ENCODE data around the gene KCNK6. TPM values are rescaled to one million over a fixed set of nuclear protein-coding genes. Genes with fewer than 3 reads are reported as not detected.

Gene KCNK6
- total and polyA plus RNA-seq, 2 of the 8 experiments (the other 6 are each of a cell fraction or from before 2014, with no cell fraction given): 10.6 to 13.3 TPM

- TF ChIP-seq POLR2AphosphoS5 (IDR thresholded peaks at IDR 0.05; ENCODE audit: low read depth, low read length): peak; percentile 25; the same call in 1 of the 2 replicates
Observed at GRCh38 chr19:38319421-38320258, at the start of gene KCNK6 (continued).

Data from H1 (cell line).